ENCODE measurements around the gene SYT5. TPM values are rescaled to one million over a fixed set of nuclear protein-coding genes. Genes with fewer than 3 reads are reported as not detected.

SYT5 gene
- polyA plus RNA-seq, 3 donors, result not detected

DNA sequence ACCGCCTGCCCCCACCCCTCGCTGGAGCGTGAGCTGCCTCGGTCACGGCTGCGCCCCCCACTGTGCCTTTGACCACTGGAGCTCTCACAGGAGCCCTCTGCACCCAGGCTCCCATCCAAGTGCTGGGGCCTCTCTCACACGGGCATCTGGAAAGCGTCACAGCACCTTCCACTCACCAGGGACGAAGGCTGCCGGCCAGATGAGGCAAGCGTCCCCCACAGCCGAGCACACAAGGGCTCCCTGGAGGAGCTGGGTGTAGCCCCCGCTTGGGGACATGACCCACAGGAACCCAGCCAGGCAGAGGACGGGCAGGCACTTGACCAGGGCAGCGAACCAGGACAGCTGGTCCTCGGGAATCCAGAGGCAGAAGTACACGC is 47.9 kb upstream of the SYT5 start:
- no peaks in the 10 kb centered on the region for H3K9me3 ChIP-seq (replicated peaks in 1 of 2; ENCODE audit: control insufficient read depth in 1 of 2, insufficient read depth in 1 of 2, low read length in 2 of 2)
- Mint-ChIP-seq H3K4me3 (no peak overlapping the region), H3K27ac (peak overlapping the region in 2 of 7 donors; percentile 0 to 57), H3K9me3 (peaks cover 0 to 2% (median 0%) of the 10 kb centered on the region in 7 donors), H3K27me3 (ENCODE audit: low read depth in 3 of 3) (peaks cover 0 to 3% (median 0%) of the 10 kb centered on the region in 3 donors), H3K36me3 (peaks cover 48 to 70% of the 10 kb centered on the region in 2 donors), H3K4me1 (peaks cover 5% of the 10 kb centered on the region)
- intact Hi-C loops (cut with micrococcal nuclease), result no loop called here
- peaks cover 66 to 76% of the 10 kb centered on the region in 2 donors for H3K36me3 ChIP-seq (replicated peaks in 1 of 2; ENCODE audit: control insufficient read depth in 1 of 2, insufficient read depth in 2 of 2, low read length in 2 of 2)
- no peak overlapping the region for H3K4me3 ChIP-seq (replicated peaks in 1 of 3; ENCODE audit: low read depth in 2 of 3, low read length in 3 of 3)
- no peaks in the 10 kb centered on the region for H3K27me3 ChIP-seq (ENCODE audit: control insufficient read depth in 2 of 2, insufficient read depth in 2 of 2, low read length in 2 of 2)
- WGBS (ENCODE audit: insufficient coverage), result 85% methylated on average over 17 of the region's 17 CpGs
- no peak overlapping the region for H3K9ac ChIP-seq (ENCODE audit: insufficient read depth, low read length, poor library complexity, severe bottlenecking)
- no peak overlapping the region for H3K27ac ChIP-seq (ENCODE audit: low read depth in 1 of 2, low read length in 2 of 2)
- no peak overlapping the region for H3K4me2 ChIP-seq (replicated peaks; ENCODE audit: extremely low read depth, low read length, poor library complexity, severe bottlenecking)
- DNase-seq, result no peak
- H4K20me1 ChIP-seq (ENCODE audit: insufficient read depth, low read length), result peaks cover 95% of the 10 kb centered on the region
- no peak overlapping the region for H2AFZ ChIP-seq (ENCODE audit: insufficient read depth, low read depth, low read length, poor library complexity, severe bottlenecking)
- H3K79me2 ChIP-seq (ENCODE audit: insufficient read depth, low read length), result peaks cover 6% of the 10 kb centered on the region
- no peaks in the 10 kb centered on the region for H3K4me1 ChIP-seq (ENCODE audit: control insufficient read depth in 1 of 2, insufficient read depth in 2 of 2, low read length in 2 of 2)
- no peak for TF ChIP-seq CTCF (IDR thresholded peaks at IDR 0.05)

DNA sequence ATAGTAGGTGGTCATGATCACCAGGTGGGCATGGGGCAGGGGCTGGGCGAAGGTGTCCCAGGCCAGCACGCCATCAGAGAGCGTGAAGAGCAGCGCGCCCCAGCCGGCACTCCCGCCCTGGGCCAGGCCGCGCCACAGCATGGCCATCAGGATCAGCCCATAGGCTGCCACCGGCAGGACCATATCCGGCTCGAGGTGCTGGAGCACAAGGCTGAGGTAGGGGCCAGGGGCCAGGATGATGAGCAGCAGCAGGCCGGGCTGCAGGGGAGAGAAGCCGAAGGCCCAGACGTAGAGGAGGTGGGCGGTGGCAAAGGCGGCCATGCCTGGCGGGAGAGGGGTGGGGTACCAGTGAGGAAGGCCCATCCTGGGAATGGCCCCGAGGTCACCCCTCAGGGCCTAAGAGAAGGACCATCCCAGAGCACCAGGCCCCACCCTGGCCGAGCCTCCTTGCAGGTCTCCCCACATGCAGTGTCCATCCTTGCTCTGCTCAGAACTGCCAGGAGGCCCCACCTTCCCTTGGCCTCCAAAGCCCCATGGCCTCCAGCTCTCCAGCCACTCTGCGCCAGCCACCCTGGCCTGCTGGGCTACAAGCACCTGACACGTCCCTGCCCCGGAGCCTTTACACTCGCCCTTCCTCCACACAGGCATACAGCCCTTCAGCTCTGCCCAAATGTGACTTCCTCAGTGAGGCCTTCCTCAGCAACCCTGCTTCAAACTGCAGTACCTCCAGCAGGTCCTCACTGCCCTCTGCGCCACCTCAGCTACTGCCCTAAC is 47.3 kb upstream of the SYT5 start:
- Mint-ChIP-seq H3K4me1 (peaks cover 5% of the 10 kb centered on the region), H3K36me3 (peaks cover 42 to 64% of the 10 kb centered on the region in 2 donors), H3K27me3 (ENCODE audit: low read depth in 3 of 3) (peaks cover 0 to 3% (median 3%) of the 10 kb centered on the region in 3 donors), H3K4me3 (no peak overlapping the region), H3K9me3 (peaks cover 0 to 2% (median 0%) of the 10 kb centered on the region in 7 donors), H3K27ac (peak overlapping the region in 2 of 7 donors; percentile 14 to 57)
- H3K4me2 ChIP-seq (replicated peaks; ENCODE audit: extremely low read depth, low read length, poor library complexity, severe bottlenecking), result no peak overlapping the region
- H4K20me1 ChIP-seq (ENCODE audit: insufficient read depth, low read length), result peaks cover 94% of the 10 kb centered on the region
- H3K4me1 ChIP-seq (ENCODE audit: control insufficient read depth in 1 of 2, insufficient read depth in 2 of 2, low read length in 2 of 2), result no peaks in the 10 kb centered on the region
- TF ChIP-seq CTCF (IDR thresholded peaks at IDR 0.05), result no peak
- no peak overlapping the region for H3K4me3 ChIP-seq (replicated peaks in 1 of 3; ENCODE audit: low read depth in 2 of 3, low read length in 3 of 3)
- no peaks in the 10 kb centered on the region for H3K27me3 ChIP-seq (ENCODE audit: control insufficient read depth in 2 of 2, insufficient read depth in 2 of 2, low read length in 2 of 2)
- 95% methylated on average over 19 of the region's 25 CpGs for WGBS (ENCODE audit: insufficient coverage)
- peaks cover under 1% of the 10 kb centered on the region for H3K79me2 ChIP-seq (ENCODE audit: insufficient read depth, low read length)
- H3K36me3 ChIP-seq (replicated peaks in 1 of 2; ENCODE audit: control insufficient read depth in 1 of 2, insufficient read depth in 2 of 2, low read length in 2 of 2), result peaks cover 60 to 70% of the 10 kb centered on the region in 2 donors
- peak in 1 of 3 donors; percentile 2 for DNase-seq
- H2AFZ ChIP-seq (ENCODE audit: insufficient read depth, low read depth, low read length, poor library complexity, severe bottlenecking), result no peak overlapping the region
- no peak overlapping the region for H3K9ac ChIP-seq (ENCODE audit: insufficient read depth, low read length, poor library complexity, severe bottlenecking)
- no peak overlapping the region for H3K27ac ChIP-seq (ENCODE audit: low read depth in 1 of 2, low read length in 2 of 2)
- intact Hi-C loops (cut with micrococcal nuclease), result no loop called here
- no peaks in the 10 kb centered on the region for H3K9me3 ChIP-seq (replicated peaks in 1 of 2; ENCODE audit: control insufficient read depth in 1 of 2, insufficient read depth in 1 of 2, low read length in 2 of 2)
